GM18907 (cell line): ENCODE data around the gene KCNIP4.

Source experiments
- ATAC-seq: cut with Tn5 transposase; IDR thresholded peaks from one replicate; pipeline ENCODE4 v1.9.1; 2021; ENCODE audit warnings: mild to moderate bottlenecking, moderate library complexity; ENCODE audit not compliant: unreplicated experiment

Gene KCNIP4

DNA sequence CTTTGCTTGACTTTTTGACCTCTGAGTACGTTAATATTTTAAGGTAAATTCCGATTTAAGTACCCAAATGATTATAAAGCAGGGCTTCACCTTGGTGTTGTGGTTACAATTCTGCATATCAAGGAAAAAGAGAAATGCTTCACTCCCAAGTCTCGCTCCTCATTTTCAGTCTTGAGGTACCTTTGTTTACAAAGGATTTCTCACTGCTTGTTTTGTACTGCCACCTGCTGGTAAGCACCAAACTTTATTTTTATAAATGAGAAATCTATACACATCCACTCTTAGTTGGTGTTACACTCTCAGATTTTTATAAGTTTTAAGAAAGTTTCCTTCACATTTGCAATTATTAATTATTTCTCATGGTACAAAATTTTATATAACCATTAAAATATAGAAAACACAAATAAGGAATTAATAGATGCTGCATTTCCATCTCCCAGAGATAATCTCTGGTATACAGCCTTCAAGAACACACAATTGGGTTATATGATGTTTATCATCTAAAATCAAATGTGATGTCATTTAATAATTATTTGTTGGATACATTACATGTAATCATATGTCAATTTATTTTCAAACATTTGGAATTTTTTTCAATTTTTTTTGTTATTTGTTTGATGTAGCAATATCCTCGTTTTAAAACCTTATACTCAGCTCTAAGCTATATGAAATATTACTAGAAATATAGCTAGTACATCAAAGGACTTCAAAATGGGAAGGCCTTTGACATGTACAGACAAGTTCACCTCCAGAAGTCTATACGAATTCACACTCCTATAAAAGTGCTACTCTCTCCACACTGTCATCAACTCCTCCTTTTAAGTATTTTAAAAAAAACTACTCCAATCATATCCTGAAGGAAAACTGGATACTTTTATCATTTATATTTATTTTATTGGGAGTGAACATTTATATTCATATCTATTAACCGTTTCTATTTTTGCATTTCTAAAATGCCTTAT, 179.9 kb downstream of the KCNIP4 start:
- ATAC-seq: peak; percentile 66

DNA sequence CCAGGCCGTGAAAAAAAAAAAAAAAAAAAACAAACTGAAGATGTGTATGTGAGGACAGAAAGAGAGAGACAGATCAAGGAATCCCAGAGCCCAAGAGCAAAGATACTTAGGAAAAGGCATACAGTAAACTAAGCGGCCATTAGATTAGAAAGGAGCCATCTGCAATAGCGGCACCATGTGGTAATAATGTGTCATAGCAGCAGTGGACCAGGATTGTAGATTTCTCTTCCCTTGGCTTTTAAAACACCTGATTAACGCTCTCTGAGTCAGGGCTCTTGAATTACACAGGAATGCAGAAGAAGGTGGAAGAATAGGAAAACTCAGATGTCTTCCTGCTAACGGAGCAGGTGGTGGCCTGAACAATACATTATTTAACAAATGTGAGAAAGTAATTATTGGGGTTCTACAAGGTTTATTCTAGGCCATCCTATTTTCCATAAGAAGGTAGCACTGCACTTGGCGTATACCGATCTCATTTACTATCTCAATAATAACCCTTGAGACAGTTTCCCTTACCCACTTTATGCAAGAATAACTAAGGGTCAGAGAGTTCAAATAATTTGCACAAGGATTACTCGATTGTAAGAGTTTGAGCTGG, 182.7 kb downstream of the KCNIP4 start:
- peak; percentile 80 for ATAC-seq

DNA sequence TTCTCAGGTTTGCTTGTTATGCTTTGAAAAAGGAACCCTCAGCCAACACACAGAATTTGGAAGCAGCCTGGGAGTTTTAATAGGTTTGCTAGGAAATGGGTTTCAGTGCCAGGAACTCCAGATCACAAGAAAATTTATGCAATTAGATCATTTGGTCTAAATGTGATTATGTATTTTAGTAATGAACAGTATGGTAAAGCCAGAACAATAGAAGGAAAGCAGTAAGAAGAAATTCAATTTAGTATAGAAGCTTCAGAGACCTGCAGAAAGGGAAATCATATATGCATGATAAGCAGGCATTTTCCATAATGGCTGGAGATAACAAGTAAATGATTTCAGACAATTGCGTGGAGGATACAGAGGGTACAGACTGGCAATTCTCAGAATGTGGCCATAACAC, 184.7 kb downstream of the KCNIP4 start:
- no peak for ATAC-seq

DNA sequence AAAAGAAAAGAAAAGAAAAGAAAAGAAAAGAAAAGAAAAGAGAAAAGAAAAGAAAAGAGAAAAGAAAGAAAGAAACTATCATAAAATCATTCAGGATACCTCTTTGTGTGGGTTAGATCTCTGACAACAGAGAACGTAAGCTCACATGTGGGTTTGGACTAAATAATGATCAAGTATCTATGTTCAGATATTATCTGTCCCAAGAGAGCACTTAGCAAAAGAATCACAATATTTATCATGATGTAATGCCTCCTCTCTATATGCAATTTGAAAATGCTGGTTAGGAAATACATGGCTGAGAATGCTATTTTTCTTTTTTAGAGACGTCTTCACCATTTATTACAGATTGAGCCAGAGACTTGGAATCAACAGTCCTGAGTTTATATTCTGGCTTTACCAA, 191.3 kb downstream of the KCNIP4 start:
- no peak for ATAC-seq

DNA sequence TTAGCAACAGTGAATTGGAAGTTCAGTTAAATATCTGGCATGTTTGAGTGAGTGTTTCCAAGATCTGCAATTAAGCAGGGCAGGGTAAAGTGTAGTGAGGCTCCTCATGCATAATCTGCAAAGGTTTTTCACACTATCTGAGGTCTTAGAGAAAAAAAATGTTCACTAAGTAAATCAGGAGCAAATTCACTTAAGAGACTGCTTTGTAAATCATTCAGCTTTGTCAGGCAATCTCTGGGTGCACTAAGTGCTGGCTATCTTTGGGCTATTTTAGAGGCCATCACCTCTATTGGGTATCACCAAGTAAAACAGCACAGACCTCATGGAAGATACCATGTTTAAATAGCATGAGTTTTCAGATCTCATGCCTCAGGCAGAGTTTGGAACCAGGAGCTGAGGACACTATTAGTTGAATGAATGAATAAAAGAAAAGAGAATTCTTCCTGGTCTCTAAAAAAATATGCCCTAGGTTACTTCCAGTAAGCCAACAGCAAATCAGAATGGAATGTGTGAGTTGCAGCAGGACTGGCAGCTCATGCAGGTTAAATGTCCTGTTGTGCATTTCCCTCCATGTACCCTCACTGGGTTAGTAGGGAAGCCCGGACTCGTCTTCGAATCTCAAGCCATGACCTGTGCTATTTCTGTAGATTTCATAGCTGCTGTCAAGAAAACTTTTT, 195.3 kb downstream of the KCNIP4 start:
- ATAC-seq: no peak

DNA sequence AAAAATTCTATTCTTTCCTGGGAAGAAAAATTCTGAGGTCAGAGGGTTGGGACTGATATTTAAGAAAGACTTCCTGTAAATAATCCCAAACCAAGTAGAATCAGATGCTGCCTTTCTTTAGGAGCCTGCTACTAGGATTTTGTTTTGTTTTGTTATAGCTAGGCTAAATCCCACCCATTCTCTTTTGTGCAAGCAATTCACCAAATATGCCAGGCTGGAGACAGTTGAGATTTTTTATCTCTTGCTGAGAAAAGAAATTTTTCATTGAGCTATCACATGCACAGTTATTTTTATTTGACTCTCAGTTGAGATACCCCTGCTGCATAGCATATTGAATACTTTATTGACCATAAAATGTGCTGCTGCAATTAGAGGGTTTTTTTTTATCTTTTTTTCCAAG, 196.0 kb downstream of the KCNIP4 start:
- ATAC-seq: no peak

DNA sequence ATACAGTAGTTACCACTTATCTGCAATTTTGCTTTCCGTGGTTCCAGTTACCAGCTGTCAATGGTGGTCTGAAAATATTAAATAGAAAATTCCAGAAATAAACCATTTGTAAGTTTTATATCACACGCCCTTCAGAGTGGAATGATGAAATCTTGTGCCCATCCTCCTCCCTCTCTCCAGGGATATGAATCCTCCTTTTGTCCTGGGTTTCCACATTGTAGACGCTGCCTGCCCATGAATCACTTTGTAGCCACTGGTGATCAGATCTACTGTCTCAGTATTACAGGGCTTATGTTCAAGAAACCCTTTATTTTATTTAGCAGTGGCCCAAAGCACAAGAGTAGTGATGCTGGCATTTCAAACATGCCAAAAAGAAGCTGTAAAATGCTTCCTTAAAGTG, 198.6 kb downstream of the KCNIP4 start:
- ATAC-seq: no peak

DNA sequence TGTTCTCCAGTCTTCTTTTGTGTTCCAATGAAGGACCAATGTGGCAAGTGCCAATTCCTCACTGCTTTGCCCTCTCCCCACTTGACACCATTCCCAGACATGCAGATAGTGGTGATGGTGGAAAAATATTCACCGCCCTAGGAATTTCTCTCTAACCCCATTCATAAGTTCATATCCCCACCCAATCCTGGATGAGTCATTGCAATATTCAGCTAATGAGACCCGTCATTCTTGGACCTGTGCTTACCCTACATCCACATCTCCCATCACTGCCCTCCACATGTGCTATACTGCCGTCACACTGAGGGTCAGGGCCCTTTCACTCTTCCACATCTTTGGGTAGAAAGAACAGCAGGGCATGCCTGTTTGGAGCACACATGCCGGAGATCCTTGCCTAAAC, 199.2 kb downstream of the KCNIP4 start:
- ATAC-seq: no peak

DNA sequence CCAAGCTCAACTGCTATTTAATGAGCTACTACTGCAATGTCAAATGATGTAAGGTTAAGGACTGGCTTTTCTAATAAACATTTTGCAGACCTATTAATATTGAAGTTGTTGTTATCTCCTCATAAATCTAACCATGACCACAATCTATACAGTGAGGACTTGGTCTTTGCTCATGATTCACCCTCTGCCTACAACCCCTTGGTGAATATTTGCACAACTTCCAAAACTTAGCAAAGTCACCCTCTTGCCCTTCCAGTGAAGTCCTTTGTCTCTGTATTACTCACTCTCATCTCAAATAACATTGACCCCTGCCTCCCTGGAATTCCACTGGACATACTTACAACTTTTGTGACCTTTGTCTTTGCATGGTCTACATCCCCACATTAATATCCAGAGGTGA, 204.5 kb downstream of the KCNIP4 start:
- ATAC-seq: no peak

DNA sequence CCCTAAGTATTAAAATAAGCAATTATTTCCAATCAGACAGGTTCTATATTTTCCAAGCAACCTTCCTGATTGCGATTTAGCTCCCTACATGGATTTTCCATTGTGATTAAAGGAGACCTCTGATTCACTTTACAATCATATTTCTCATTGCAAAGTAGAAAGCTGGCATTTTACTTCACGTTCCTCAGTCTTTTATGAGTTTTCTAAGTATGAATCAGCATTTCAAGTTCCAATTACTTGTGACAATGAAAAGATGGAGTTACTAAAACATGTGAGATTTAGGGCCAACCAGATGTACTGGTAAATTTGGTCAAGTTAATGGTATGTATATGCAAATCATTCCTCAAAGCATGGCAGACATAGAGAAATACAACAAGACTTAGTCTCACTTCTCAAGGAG, 206.2 kb downstream of the KCNIP4 start:
- no peak for ATAC-seq

DNA sequence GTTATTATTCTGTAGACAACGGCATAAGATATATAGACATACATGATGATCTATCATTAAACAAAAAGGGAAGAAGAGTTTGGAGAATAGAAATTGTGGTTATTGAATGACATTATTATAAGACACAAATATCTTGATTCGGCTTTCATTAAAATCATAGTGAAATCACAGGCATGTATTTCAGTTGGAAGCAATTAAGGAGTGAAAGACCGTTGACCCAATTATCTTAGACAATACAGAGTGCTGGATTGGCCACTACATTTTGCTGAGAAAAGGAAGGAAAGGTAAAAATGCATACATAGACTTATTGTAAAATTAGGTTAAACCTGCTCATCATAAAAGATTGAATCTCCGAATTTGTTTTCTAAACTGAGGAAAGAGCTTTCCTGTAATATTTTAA, 209.8 kb downstream of the KCNIP4 start:
- ATAC-seq: no peak

DNA sequence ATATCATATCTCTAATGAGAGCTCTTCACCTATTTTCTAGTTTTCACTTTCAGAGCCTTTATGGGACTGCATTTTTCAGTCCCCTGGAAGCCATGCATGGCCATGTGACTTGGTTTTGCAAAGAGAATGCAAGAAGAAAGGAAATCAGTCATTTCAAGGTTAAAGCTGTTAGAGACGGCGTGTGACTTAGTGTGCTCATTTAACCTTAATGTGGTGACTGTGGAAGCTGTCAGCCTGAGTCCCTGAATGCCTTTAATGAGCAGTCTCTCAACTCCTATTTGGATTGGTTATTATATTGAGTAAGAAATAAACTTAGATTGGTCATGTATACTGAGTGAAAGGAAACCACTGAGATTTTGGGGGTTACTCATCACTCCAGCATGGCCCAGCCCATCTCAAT, 212.7 kb downstream of the KCNIP4 start:
- no peak for ATAC-seq

DNA sequence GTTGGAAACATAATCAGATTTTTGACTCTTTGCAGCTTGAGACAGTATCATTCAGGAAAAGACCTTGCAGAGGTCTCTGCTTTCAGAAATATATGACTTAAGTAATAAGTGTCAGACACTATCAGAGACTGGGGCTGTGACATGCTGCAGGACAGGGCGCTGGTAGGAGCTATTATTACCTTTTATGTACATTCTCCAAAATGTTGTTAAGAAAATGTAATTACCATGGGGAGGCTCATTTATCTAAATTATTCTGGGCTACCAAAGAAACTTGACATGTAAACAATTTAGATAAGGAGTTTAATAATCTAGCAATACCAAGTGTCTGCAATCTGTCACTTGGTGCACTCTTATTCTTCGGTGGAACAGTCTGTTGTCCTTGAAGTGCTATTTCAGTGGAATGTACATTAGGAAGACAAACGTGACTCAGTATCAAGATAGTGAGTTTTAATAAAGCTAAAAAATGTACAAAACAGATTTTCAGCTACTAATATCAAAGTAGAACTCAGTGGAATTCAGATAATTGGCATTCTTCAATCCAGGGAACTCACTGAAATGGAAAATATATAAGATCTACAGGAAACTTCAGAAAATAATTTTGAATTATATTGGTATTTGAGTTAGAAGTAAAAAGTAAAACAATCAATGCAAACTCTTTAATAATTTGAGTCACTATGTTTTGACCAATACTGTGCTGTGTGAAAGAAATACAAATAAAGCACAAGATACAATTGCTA, 214.5 kb downstream of the KCNIP4 start:
- no peak for ATAC-seq

DNA sequence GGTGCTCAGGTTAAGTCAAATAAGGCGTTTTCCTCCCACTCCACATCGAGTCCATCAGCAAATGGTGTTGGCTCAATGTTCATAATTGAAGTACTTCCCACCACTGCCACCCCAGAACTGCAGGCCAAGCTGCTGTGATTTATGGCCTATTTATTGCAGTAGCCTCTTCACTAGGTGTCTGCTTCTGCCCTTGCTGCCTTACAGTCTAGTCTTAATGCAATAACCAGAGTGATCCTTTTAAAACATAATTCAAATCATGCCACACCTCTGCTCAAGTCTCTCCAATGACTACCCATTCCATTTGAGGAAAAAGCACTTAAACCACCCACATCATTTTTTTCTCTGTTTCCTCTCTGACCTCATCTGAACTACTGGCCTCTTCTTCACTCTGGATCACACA, 220.3 kb downstream of the KCNIP4 start:
- no peak for ATAC-seq

DNA sequence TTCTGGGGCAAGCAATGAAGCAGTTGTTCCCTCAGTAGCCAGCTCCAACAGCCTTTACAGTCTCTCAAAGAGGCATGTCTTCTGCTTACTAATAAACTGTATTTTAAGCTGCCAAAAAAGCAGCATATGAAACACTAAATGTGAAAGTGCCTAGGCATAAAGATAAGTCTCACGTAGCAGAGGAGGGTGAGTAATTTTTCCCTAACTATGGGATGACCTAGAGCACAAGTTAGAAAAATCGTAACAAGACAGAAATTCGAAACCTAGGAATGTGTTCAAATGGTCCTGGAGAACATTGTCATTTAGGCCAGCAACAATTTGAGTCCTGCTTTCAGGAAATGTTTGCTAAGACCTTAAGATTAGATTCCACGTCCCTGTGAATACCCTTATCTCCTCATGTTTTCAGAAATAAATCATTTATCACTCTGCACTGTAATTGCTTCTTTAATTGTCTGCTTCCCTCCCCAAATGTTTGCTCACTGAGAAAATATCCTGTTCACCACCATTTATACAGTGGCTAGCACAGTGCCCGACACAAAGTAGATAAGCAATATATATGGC, 222.2 kb downstream of the KCNIP4 start:
- ATAC-seq: no peak

DNA sequence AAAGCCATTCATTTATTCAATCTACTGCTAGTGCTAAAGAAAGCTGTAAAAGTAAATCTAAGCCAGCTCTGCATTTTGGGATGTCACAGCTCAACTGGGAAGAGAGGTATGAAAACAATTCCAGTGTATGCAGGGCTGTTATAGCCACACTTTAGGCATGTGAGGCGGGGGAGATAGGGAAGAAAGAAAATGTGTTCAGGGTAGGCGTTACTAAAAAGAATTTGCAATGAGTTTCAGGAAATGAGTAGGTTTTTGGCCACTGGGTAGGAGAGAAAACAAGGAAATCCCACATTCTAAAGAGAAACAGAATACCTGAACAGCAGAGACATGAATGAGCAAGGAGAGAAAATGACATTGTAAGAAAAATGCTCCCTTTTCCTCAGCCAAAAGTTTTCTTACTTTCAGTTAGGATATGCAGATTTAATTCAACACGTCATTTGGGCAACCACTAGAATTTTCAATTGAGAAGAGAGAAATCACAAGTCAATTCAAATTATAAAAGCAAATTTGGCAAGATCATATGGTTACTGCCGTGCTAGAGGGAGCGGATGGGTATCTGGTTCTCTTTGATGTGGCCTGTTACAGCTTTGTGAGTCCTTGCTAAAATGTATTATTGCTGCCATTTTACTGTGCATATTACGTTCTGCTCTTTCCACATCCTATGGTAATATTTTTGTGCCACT, 226.3 kb downstream of the KCNIP4 start:
- no peak for ATAC-seq

DNA sequence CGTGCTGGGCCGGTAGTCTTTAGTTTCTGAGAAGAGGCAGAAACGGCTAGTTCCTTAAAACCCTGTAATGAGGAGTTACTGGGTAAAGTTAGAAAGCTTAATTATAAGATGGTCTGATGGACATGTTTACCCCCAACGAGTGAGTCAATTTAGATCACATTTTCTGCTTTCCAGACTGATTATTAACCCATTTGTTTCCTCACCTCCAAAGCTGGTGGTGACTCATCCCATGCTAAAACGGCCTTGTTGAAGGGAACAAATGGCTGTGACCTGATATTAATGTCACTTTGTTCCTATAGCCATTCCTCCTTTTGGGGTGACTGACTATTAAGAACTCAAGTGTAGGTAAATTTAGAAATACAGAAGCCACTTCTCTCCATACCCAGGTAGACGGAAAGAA, 232.0 kb downstream of the KCNIP4 start:
- no peak for ATAC-seq

DNA sequence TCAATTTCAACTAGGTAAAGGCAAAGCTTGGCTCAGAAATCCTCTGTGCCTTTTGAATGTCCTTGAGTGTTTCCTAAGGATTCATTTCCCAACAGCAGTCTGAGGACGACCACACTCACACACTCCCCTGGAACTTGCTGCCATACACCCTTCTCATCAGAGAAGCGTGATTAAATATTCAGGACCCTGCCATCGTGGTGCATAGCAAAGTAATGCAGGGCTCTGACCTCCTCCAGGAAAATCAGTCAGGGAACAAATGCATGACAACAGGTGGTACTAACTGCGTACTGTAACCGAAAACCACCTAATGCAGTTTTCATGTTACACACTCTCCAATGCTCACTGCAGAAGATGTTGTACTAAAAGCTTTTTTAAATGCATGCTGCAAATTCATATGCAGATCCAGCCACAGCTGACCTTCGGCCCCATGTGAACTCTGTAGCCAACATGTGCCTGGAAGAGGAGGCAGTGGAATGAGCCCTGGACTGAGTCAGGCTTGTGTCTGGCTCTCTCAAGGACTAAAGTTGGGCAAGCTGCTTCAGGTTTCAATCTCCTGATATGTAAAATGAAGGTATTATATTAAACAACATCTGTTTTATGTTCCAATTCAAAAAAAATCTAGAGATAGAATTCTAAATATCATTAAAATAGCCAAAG, 238.3 kb downstream of the KCNIP4 start:
- ATAC-seq: no peak

DNA sequence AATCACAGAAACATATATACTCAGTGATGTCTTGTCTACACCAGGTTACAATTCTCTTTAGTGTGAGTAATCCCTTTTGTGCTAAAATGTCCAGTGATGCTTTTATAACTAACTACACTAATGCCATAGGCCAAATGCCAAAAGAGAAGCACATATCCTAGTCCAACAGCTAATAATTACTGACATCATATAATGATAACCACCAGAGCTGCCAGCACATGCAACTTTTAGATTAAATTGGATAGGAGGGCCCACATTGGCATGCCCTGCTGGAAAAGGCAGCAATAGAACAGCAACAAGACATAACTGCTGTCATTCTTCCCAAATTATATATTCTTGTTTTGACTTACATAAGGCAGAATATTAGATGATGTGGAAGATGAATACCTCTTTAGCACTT, 238.8 kb downstream of the KCNIP4 start:
- ATAC-seq: no peak

DNA sequence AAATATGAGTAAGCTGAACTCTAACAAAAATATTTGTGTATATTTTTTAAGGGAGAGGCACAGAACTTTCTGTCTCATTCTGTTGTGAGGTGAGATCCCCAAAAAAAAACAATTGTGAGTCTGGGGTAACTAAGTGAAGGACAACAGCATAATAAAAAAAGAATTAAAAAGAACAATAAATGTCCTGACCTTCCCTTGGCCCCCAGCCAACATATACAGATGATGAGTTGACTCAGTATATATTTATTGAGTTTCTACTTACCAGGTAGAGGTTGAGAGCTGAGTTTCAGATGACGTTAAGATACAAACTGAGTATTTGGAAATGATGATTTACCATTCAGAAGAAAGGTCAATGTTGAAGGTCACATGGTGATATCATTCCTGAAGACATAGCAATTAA, 239.5 kb downstream of the KCNIP4 start:
- no peak for ATAC-seq
